Measurements from ENCODE around the gene CDKN1C.

The CDKN1C gene

GRCh38 chr11:2904153-2905052 is 18.8 kb upstream of the CDKN1C start:
- DNase-seq, result no peak

- DNase-seq, result no peak
These were observed 18.1 kb upstream of the CDKN1C start for GRCh38 chr11:2903672-2904011.

- DNase-seq, result no peak
These were observed 17.5 kb upstream of the CDKN1C start for GRCh38 chr11:2902784-2903671.

- DNase-seq, result peak; percentile 71
These were observed 16.5 kb upstream of the CDKN1C start for GRCh38 chr11:2901854-2902783.

GRCh38 chr11:2901196-2901796 is 15.7 kb upstream of the CDKN1C start:
- DNase-seq, result no peak

GRCh38 chr11:2899080-2899783 is 13.7 kb upstream of the CDKN1C start:
- no peak for DNase-seq

- no peak for DNase-seq
These were observed 12.9 kb upstream of the CDKN1C start for GRCh38 chr11:2898366-2899079.

GRCh38 chr11:2897048-2897447 is 11.5 kb upstream of the CDKN1C start:
- no peak for DNase-seq

GRCh38 chr11:2896047-2896446 is 10.5 kb upstream of the CDKN1C start:
- no peak for DNase-seq

- no peak for DNase-seq
These were observed 8.4 kb upstream of the CDKN1C start for GRCh38 chr11:2893935-2894334.

- DNase-seq, result no peak
These were observed 7.5 kb upstream of the CDKN1C start for GRCh38 chr11:2892967-2893528.

- DNase-seq, result peak; percentile 52
These were observed 6.8 kb upstream of the CDKN1C start for GRCh38 chr11:2892215-2892966.

GRCh38 chr11:2891326-2892214 is 6.0 kb upstream of the CDKN1C start:
- DNase-seq, result no peak

- DNase-seq, result no peak
These were observed 5.1 kb upstream of the CDKN1C start for GRCh38 chr11:2890466-2891294.

- no peak for DNase-seq
These were observed 4.0 kb upstream of the CDKN1C start for GRCh38 chr11:2889362-2890273.

GRCh38 chr11:2888266-2888968 is 2.8 kb upstream of the CDKN1C start:
- peak; percentile 78 for DNase-seq
